Measurements from ENCODE around the gene SH3RF3. TPM values are rescaled to one million over a fixed set of nuclear protein-coding genes. Genes with fewer than 3 reads are reported as not detected.

The SH3RF3 gene
- total and polyA plus RNA-seq, 10 of the 15 experiments (the other 5 are each of a cell fraction or from before 2014, with no cell fraction given) = 0.08 to 8.8 (median 2.3) TPM

- no peak overlapping the region for H3K4me2 ChIP-seq (ENCODE audit: control insufficient read depth, insufficient read depth)
- DNase-seq (ENCODE audit: low read depth, low spot score) = no peak
- in situ Hi-C loops (cut with MboI) = no loop called here
- TF ChIP-seq ETV6 (conservative IDR thresholded peaks at IDR 0.05 in 1 of 2, IDR thresholded peaks at IDR 0.05 in 1 of 2; ENCODE audit: borderline replicate concordance in 1 of 2, low read depth in 1 of 2) (no peak), JUND (IDR thresholded peaks at IDR 0.05; ENCODE audit: low read depth, low read length) (no peak), SREBF2 (IDR thresholded peaks at IDR 0.05; ENCODE audit: low read length) (no peak), E4F1 (IDR thresholded peaks at IDR 0.05; ENCODE audit: borderline replicate concordance, partially characterized antibody) (no peak), CREM (IDR thresholded peaks at IDR 0.05; ENCODE audit: low read depth) (no peak), SMAD5 (IDR thresholded peaks at IDR 0.05; ENCODE audit: low read depth) (no peak), REST (IDR thresholded peaks at IDR 0.05; ENCODE audit: low read depth, low read length) (no peak), SRF (IDR thresholded peaks at IDR 0.05; ENCODE audit: low read depth in 2 of 2, low read length in 2 of 2) (no peak), E2F4 (IDR thresholded peaks at IDR 0.05; ENCODE audit: low read depth, low read length) (no peak), ZNF687 (IDR thresholded peaks at IDR 0.05) (no peak), CBFB (IDR thresholded peaks at IDR 0.05; ENCODE audit: low read depth) (no peak)
These were observed 105.3 kb downstream of the SH3RF3 start for GRCh38 chr2:109234355-109234754.

More at GRCh38 chr2:109234355-109234754, 105.3 kb downstream of the SH3RF3 start:
- no peak overlapping the region for H3K4me3 ChIP-seq
- no peak for ATAC-seq
- ChIA-PET CTCF (interaction anchor here (1.7 kb wide), 1 partner anchor 276 kb away, joined by 4 read pairs; no protein-coding TSS in a partner anchor), SMC1A (ENCODE audit: uncharacterized antibody, unreplicated experiment) (interaction anchor here (0.9 to 8.0 kb wide), 5 partner anchors 9 to 21 kb away, joined by 3 to 76 read pairs (median 17); no protein-coding TSS in a partner anchor), RAD21 (ENCODE audit: unreplicated experiment) (interaction anchor here (0.7 to 3.6 kb wide), 2 partner anchors 10 to 20 kb away, joined by 3 to 15 read pairs; no protein-coding TSS in a partner anchor), POLR2A (interaction anchor here (0.6 kb wide), 1 partner anchor 104 kb away, joined by 3 read pairs; no protein-coding TSS in a partner anchor)
- no peaks in the 10 kb centered on the region for H3K36me3 ChIP-seq (ENCODE audit: control insufficient read depth in 2 of 2, insufficient read depth in 2 of 2, low read length in 1 of 2)
- no TSS peak for BruUV-seq (replicated peaks)
- H3K79me2 ChIP-seq (ENCODE audit: control insufficient read depth, insufficient read depth, low read length) = peaks cover 2% of the 10 kb centered on the region; the same call in 1 of the 2 replicates
- H2AFZ ChIP-seq (ENCODE audit: control insufficient read depth, low read depth, low read length) = no peak overlapping the region
- no peaks in the 10 kb centered on the region; the same call in 1 of the 3 replicates for H3K9me3 ChIP-seq (replicated peaks; ENCODE audit: control insufficient read depth, insufficient read depth, low read length)
- no peaks in the 10 kb centered on the region for H3K27me3 ChIP-seq (replicated peaks in 1 of 2; ENCODE audit: control insufficient read depth in 2 of 2, insufficient read depth in 2 of 2, low read length in 1 of 2)
- no peak for FAIRE-seq
- 48% methylated on average over 4 of the region's 4 CpGs for WGBS (ENCODE audit: insufficient coverage, insufficient replicate concordance, low lambda C conversion rate, missing lambda C conversion rate)
- no peak overlapping the region for H3K27ac ChIP-seq (ENCODE audit: control insufficient read depth, insufficient read depth)
- H4K20me1 ChIP-seq (ENCODE audit: control insufficient read depth, insufficient read depth) = no peaks in the 10 kb centered on the region
- no peak overlapping the region for H3K9ac ChIP-seq (ENCODE audit: control insufficient read depth, insufficient read depth, low read length)
- peaks cover 14% of the 10 kb centered on the region for H3K4me1 ChIP-seq (ENCODE audit: control insufficient read depth, insufficient read depth, low read length)
- intact Hi-C loops (cut with micrococcal nuclease; ENCODE audit: unreplicated experiment) = no loop called here

All from GM12878 (cell line).